ENCODE data around the gene SAFB2. TPM values are rescaled to one million over a fixed set of nuclear protein-coding genes. Genes with fewer than 3 reads are reported as not detected.

SAFB2 gene
- total and polyA plus RNA-seq, 11 donors = 14.2 to 56.7 (median 44.2) TPM

GRCh38 chr19:5667751-5668271, 45.2 kb upstream of the SAFB2 start:
- Histone ChIP-seq H3K4me1 (no peaks in the 10 kb centered on the region), H3K36me3 (peaks cover 0 to 86% (median 76%) of the 10 kb centered on the region in 9 donors), H3K4me3 (no peak overlapping the region), H3K27me3 (no peaks in the 10 kb centered on the region), H3K27ac (no peak overlapping the region), H3K9me3 (no peaks in the 10 kb centered on the region)
- ATAC-seq (peak in 2 of 4 donors; percentile 14 to 23), DNase-seq (no peak)
- WGBS, 4 donors = 83 to 88% (median 86%) methylated on average over 8 to 22 of the region's 22 CpGs
- no peak for TF ChIP-seq POLR2A (IDR thresholded peaks at IDR 0.05)
- no peak for TF ChIP-seq CTCF (IDR thresholded peaks at IDR 0.05)
- intact Hi-C loops (cut with DNase I) = no loop called here

- Histone ChIP-seq H3K36me3 (peaks cover 0 to 93% (median 83%) of the 10 kb centered on the region in 9 donors), H3K27me3 (no peaks in the 10 kb centered on the region), H3K27ac (no peak overlapping the region), H3K9me3 (no peaks in the 10 kb centered on the region), H3K4me3 (no peak overlapping the region), H3K4me1 (no peaks in the 10 kb centered on the region)
- WGBS, 4 donors = 81 to 89% (median 85%) methylated on average over 16 to 26 of the region's 26 CpGs
- intact Hi-C loops (cut with DNase I) = no loop called here
- ATAC-seq (peak in 1 of 4 donors; percentile 5), DNase-seq (no peak)
- TF ChIP-seq POLR2A (IDR thresholded peaks at IDR 0.05) (no peak), CTCF (IDR thresholded peaks at IDR 0.05) (no peak)
Observed at GRCh38 chr19:5666921-5667610, 44.5 kb upstream of the SAFB2 start.

- TF ChIP-seq CTCF (IDR thresholded peaks at IDR 0.05) = no peak
- WGBS, 4 donors = 73 to 83% (median 80%) methylated on average over 10 of the region's 10 CpGs
- no peak overlapping the region for H3K4me3 ChIP-seq
- ATAC-seq (no peak), DNase-seq (no peak)
- intact Hi-C loops (cut with DNase I) = no loop called here
- no peaks in the 10 kb centered on the region for H3K9me3 ChIP-seq
- H3K27ac ChIP-seq = no peak overlapping the region
- H3K36me3 ChIP-seq = peaks cover 0 to 97% (median 90%) of the 10 kb centered on the region in 9 donors
- H3K27me3 ChIP-seq = no peaks in the 10 kb centered on the region
- H3K4me1 ChIP-seq = no peaks in the 10 kb centered on the region
Observed at GRCh38 chr19:5665781-5666513, 43.4 kb upstream of the SAFB2 start.

- 64 to 91% (median 90%) methylated on average over 2 of the region's 2 CpGs for WGBS, 4 donors
- H3K27me3 ChIP-seq = no peaks in the 10 kb centered on the region
Observed at GRCh38 chr19:5664515-5664914, 41.9 kb upstream of the SAFB2 start.

More at GRCh38 chr19:5664515-5664914, 41.9 kb upstream of the SAFB2 start:
- Histone ChIP-seq H3K4me3 (no peak overlapping the region), H3K27ac (no peak overlapping the region), H3K36me3 (peaks cover 0 to 100% (median 100%) of the 10 kb centered on the region in 9 donors), H3K9me3 (no peaks in the 10 kb centered on the region), H3K4me1 (no peaks in the 10 kb centered on the region)
- intact Hi-C loops (cut with DNase I) = no loop called here
- TF ChIP-seq CTCF (IDR thresholded peaks at IDR 0.05) = no peak
- TF ChIP-seq POLR2A (IDR thresholded peaks at IDR 0.05) = no peak
- no peak for ATAC-seq
- DNase-seq = no peak
